Gastrocnemius medialis (tissue), 4 donors: ENCODE measurements around the gene DAG1. TPM values are rescaled to one million over a fixed set of nuclear protein-coding genes. Genes with fewer than 3 reads are reported as not detected.

Source experiments
- ATAC-seq, 2 donors: fragments of 150-250 bp; one replicate each; pipeline ENCODE4 v1.9.1; 2016
- DNase-seq, 2 donors: peaks; one replicate each; pipeline ENCODE4 v3.0.0-alpha.2; 2019
- H3K27ac ChIP-seq, 4 donors: fragments of 200-600 bp; sonication (generic); 1 replicate in 1 of 4; 2 replicates in 3 of 4; pipeline ENCODE4 v1.5.1; 2016 to 2018; ENCODE audit warnings: mild to moderate bottlenecking in 2 of 4, moderate library complexity in 1 of 4
- H3K27me3 ChIP-seq, 3 donors: fragments of 200-600 bp; sonication (generic) in 2 of 3; 1 replicate in 1 of 3; 2 replicates in 2 of 3; pipeline versions ENCODE4 v1.5.1 to v1.6.0; 2016 to 2019; ENCODE audit warnings: mild to moderate bottlenecking in 1 of 3, moderate library complexity in 1 of 3
- H3K36me3 ChIP-seq, 2 donors: fragments of 200-600 bp; sonication (generic) in 1 of 2; one replicate each; pipeline ENCODE4 v1.5.1; 2017 to 2018
- H3K4me1 ChIP-seq, 2 donors: fragments of 200-600 bp; sonication (generic) in 1 of 2; one replicate each; pipeline ENCODE4 v1.5.1; 2016 to 2017; ENCODE audit warnings: mild to moderate bottlenecking in 2 of 2
- H3K4me3 ChIP-seq, 4 donors: fragments of 200-600 bp; sonication (generic) in 3 of 4; 1 replicate in 1 of 4; 2 replicates in 3 of 4; pipeline ENCODE4 v1.5.1; 2016 to 2019; ENCODE audit warnings: mild to moderate bottlenecking in 2 of 4
- H3K9me3 ChIP-seq, 3 donors: fragments of 200-600 bp; sonication (generic) in 2 of 3; 1 replicate in 1 of 3; 2 replicates in 2 of 3; pipeline ENCODE4 v1.5.1; 2016 to 2019
- CTCF ChIP-seq, 5 experiments: fragments of 450-650 bp in 3 of 5; fragments of 200-600 bp in 2 of 5; sonication (generic) in 2 of 5; IDR thresholded peaks in 4 of 5; conservative IDR thresholded peaks in 1 of 5; 1 replicate in 4 of 5; 2 replicates in 1 of 5; pipeline ENCODE4 v1.5.1; 2016 to 2019; ENCODE audit warnings: antibody characterized with exemption in 5 of 5, mild to moderate bottlenecking in 3 of 5, moderate library complexity in 3 of 5
- POLR2A ChIP-seq, 2 donors: fragments of 450-650 bp; IDR thresholded peaks; one replicate each; pipeline ENCODE4 v1.6.1; 2017; ENCODE audit warnings: antibody characterized with exemption in 2 of 2, mild to moderate bottlenecking in 2 of 2, moderate library complexity in 2 of 2
- in situ Hi-C, 4 donors: fragments of 200-750 bp; cut with MboI; loops; one replicate each; pipeline versions ENCODE4 v1.15.0 to v1.8.0; 2017; ENCODE audit warnings: low sequenced_read_pairs in 4 of 4
- intact Hi-C: fragments of 100-400 bp; cut with DNase I; formaldehyde crosslinking; loops from one replicate; pipeline ENCODE4 v1.15.1; 2023; ENCODE audit warnings: low total_unique reads
- total RNA-seq, 4 donors: library from RNA; depleted of rRNA; stranded (reverse); fragments of >200 nt; gene quantifications; one replicate each; pipeline versions ENCODE4 v1.1.0 to v1.2.3, GENCODE V29; 2016

DAG1 gene
- total RNA-seq, 4 donors from 2014 or later, result 95.0 to 177 (median 109) TPM

- H3K27ac ChIP-seq, result no peak overlapping the region
- no peak overlapping the region for H3K4me3 ChIP-seq
- H3K4me1 ChIP-seq, result no peaks in the 10 kb centered on the region
- H3K36me3 ChIP-seq, result no peaks in the 10 kb centered on the region
- in situ Hi-C loops (no loop called here), intact Hi-C loops (no loop called here)
- DNase-seq (no peak), ATAC-seq (no peak)
- H3K27me3 ChIP-seq, result no peaks in the 10 kb centered on the region
- no peaks in the 10 kb centered on the region for H3K9me3 ChIP-seq
- TF ChIP-seq CTCF (IDR thresholded peaks at IDR 0.05 in 4 of 5, conservative IDR thresholded peaks at IDR 0.05 in 1 of 5), result no peak
- no peak for TF ChIP-seq POLR2A (IDR thresholded peaks at IDR 0.05)
Observed at GRCh38 chr3:49568965-49569364, 98.9 kb downstream of the DAG1 start.

DNA sequence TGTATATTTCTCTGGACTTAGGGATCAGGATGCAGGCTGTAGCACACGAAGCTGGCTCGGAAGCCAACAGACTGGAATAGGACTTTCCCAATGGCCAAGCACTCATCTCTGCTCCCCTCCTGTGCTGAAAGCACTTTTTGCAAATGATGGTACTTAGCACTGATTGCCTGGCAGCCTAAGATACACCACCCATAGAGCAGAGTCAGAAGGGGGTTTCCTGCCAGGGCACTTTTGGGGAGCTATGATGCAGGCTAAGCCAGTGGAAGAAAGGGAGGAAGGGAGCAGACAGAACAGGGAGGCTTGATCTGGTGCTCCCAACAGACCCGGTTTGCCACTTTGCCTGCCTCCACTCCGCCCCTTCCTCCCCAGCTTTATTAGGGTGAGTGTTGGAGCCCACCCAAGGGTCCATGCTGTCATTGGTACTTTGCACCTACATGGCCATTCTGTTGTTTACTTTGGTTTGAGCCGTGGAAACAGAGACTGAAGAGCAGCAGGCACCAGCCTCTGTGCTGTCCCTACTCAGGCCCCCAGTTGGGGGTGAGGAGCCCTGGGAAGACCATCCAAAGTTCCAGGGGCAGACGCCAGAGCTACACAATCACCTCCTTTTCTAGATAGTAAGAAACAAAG is 100.1 kb downstream of the DAG1 start:
- no peak for TF ChIP-seq CTCF (IDR thresholded peaks at IDR 0.05 in 4 of 5, conservative IDR thresholded peaks at IDR 0.05 in 1 of 5)
- TF ChIP-seq POLR2A (IDR thresholded peaks at IDR 0.05), result no peak
- in situ Hi-C loops, result no loop called here
- H3K4me3 ChIP-seq, result no peak overlapping the region
- H3K9me3 ChIP-seq, result no peaks in the 10 kb centered on the region
- H3K36me3 ChIP-seq, result no peaks in the 10 kb centered on the region
- intact Hi-C loops, result no loop called here
- no peaks in the 10 kb centered on the region for H3K4me1 ChIP-seq
- H3K27me3 ChIP-seq, result no peaks in the 10 kb centered on the region
- DNase-seq (no peak), ATAC-seq (no peak)
- no peak overlapping the region for H3K27ac ChIP-seq

- no peak overlapping the region for H3K4me3 ChIP-seq
- no peak overlapping the region for H3K27ac ChIP-seq
- no peaks in the 10 kb centered on the region for H3K4me1 ChIP-seq
- in situ Hi-C loops, result no loop called here
- no peak for DNase-seq
- TF ChIP-seq CTCF (IDR thresholded peaks at IDR 0.05 in 4 of 5, conservative IDR thresholded peaks at IDR 0.05 in 1 of 5) (no peak), POLR2A (IDR thresholded peaks at IDR 0.05) (no peak)
- intact Hi-C loops, result loop anchor here (5.0 kb wide), 1 partner anchor 35 kb away; no protein-coding TSS in a partner anchor
- H3K9me3 ChIP-seq, result no peaks in the 10 kb centered on the region
- ATAC-seq, result no peak
- H3K27me3 ChIP-seq, result no peaks in the 10 kb centered on the region
- no peaks in the 10 kb centered on the region for H3K36me3 ChIP-seq
Observed at GRCh38 chr3:49582177-49582576, 112.1 kb downstream of the DAG1 start.

Other genes with a start within 250 kb of the DAG1 start
- 1 to 10 TPM in 2 of 4 donors, under 1 TPM in 2; 0.78 to 1.9 (median 1.3) TPM for gene C3orf62, start 193.0 kb upstream of the DAG1 start, total RNA-seq
- gene USP4, start 130.2 kb upstream of the DAG1 start, total RNA-seq, result 10 to 100 TPM in 1 of 4 donors, 1 to 10 TPM in 3; 7.2 to 10.2 (median 9.1) TPM
- gene GPX1, start 111.9 kb upstream of the DAG1 start, total RNA-seq, result 100 to 1,000 TPM in 3 of 4 donors, 10 to 100 TPM in 1; 75.2 to 157 (median 123) TPM
- 100 to 1,000 TPM; 244 to 411 (median 282) TPM for gene RHOA, start 58.3 kb upstream of the DAG1 start, total RNA-seq
- 10 to 100 TPM; 12.0 to 25.8 (median 15.1) TPM for gene TCTA, start 57.8 kb upstream of the DAG1 start, total RNA-seq
- 1 to 10 TPM in 2 of 4 donors, under 1 TPM in 1, not detected in 1; 0.52 to 1.3 (median 1.1) TPM for gene AMT, start 47.8 kb upstream of the DAG1 start, total RNA-seq
- 1 to 10 TPM; 1.9 to 7.0 (median 3.8) TPM for gene NICN1, start 40.9 kb upstream of the DAG1 start, total RNA-seq
- gene BSN, start 84.2 kb downstream of the DAG1 start, total RNA-seq, result under 1 TPM; 0.10 to 0.24 (median 0.21) TPM
- gene APEH, start 204.1 kb downstream of the DAG1 start, total RNA-seq, result 100 to 1,000 TPM; 103 to 140 (median 108) TPM
- gene MST1, start 219.2 kb downstream of the DAG1 start, total RNA-seq, result 1 to 10 TPM in 3 of 4 donors, under 1 TPM in 1; 0.10 to 4.8 (median 2.4) TPM
- 100 to 1,000 TPM in 3 of 4 donors, 10 to 100 TPM in 1; 82.8 to 132 (median 128) TPM for gene RNF123, start 219.3 kb downstream of the DAG1 start, total RNA-seq
- gene AMIGO3, start 249.4 kb downstream of the DAG1 start, total RNA-seq, result under 1 TPM in 3 of 4 donors, not detected in 1; 0.10 to 0.76 (median 0.42) TPM